HG03521 (cell line): ENCODE measurements around the gene NETO1.
A peak's percentile ranks its signal among the peaks of the same experiment; 100 is the strongest.

ENCODE experiments used
- ATAC-seq: cut with Tn5 transposase; IDR thresholded peaks from one replicate; pipeline ENCODE4 v1.9.1; 2021; ENCODE audit warnings: mild to moderate bottlenecking, moderate library complexity; ENCODE audit not compliant: unreplicated experiment

NETO1 gene

DNA sequence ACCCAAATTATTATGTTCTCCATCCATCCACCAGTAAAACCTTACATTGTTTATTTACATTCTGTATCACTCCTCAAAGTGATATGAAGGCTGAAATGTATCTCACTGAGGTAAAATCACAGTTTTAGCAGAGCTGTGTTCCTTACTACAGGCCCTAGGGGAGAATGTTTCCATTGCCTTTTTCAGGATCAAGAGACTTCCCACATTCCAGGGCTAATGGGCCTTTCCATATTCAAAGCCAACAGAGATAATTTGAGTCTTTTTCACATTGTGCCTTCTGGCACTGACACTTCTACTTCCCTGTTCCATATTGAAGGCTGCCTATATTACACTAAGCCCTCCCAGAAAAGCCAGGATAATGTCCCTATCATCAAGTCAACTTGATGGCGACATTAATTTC is 20.0 kb downstream of the NETO1 start:
- no peak for ATAC-seq

DNA sequence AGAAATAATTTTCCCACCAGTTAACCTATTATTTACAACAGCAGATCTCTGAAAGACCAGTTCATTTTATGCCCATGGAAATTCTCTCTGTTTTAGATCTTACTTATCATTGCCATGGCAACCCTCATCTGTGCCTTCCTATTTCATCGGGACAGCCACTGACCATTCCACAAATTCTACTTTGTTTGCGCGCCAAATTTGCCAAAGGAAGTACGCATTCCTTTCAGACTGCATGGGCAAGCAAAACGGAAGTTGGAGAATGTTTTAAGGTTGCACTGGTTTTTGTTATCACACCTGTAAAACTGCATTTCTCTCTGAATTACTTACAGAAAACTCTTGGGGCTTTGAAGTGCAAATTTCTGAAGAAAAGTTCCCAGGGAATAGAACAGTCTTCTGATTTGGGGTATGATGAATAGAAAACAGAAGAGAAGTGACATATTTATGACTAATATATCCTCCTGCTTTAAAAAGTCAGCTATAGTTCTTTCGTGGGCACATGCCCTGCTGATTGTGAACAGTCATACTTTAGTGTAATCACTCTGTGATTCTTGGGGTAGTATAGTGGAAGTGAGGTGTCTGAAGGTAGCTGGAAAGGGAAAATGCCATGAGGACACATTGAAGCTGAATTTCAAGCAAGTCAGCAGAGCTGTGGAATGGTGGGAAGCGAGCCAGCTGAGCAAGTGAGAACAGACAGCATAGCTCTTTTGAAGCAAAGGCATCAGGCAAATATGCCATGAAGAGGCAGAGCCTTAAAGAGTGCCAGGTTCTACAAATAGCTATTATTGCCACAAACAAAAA is 20.9 kb downstream of the NETO1 start:
- ATAC-seq, result no peak

DNA sequence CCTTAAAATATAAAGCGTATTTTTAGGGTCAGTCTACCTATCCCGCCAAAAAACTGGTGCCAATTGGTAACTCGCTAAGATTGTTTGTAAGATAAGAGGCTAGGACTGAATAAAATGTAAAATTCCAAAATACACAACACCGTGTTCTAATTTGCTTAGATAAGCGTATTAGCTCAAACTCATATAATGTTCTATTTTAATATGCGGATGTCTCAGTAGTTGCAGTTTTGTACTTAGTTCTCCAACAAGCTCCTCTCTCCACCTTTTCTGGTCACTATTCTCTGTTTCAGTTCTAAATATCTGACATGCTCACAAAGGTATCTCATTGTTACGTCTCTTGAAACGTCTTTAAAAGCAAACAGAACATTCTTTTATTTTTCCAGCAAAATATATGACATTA is 24.0 kb downstream of the NETO1 start:
- ATAC-seq, result no peak

- ATAC-seq, result no peak
Observed at GRCh38 chr18:72840109-72840508, 27.7 kb downstream of the NETO1 start.

DNA sequence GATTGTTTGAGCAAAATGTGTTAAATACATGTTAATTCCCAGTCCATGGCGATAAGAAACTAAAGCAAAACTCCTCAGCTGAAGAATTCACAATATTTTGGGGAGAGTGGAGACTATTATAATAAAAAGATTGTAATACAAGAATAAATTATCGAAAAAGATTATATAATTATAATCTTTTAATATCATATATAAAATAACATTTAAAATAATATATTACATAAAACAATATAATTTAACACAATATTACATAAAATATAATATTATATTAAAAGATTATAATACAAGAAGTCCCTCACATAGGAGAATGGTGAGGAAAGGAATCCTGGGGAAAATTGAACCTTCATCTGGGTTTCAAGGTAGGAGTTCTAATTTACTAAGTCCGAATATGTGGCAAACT is 33.1 kb downstream of the NETO1 start:
- ATAC-seq, result no peak

DNA sequence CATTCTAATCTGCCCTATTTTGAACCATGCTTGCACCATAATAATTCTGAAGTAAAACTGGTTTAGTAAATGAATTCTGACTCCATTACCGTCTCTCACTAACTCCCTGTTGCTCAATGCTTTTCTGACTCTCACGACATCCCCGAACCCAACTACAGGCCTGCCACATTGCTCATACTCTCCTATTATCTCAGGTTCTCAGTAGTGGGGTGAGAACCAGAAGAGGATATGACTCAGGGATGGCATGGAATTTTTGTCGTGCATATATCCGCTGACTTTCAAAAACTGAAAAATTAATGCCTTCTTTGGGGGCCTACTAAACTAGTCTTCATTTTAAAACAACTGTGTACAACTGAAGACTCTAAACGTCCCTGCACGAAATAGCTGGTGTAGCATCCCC is 34.3 kb downstream of the NETO1 start:
- ATAC-seq, result no peak

GRCh38 chr18:72830109-72830508 is 37.7 kb downstream of the NETO1 start:
- no peak for ATAC-seq

DNA sequence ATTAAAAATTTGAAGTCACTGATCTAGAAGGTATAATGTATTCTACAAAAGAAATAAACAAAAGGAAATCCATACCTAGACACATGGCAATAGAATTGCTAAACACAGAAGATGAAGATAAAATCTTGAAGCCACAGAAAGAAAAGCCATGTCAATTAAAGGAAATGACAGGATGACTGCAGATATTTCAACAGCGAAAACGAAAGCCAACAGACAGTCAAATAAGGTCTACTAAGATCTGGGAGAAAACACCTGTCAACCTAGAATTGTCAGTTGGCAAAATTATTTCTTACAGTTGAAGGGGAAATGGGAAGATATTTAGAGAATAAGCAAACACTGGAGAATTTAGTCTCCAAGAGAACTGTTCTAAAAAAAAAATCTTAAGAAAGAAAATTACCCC is 39.2 kb downstream of the NETO1 start:
- no peak for ATAC-seq

GRCh38 chr18:72826736-72827135 is 41.1 kb downstream of the NETO1 start:
- ATAC-seq, result no peak

DNA sequence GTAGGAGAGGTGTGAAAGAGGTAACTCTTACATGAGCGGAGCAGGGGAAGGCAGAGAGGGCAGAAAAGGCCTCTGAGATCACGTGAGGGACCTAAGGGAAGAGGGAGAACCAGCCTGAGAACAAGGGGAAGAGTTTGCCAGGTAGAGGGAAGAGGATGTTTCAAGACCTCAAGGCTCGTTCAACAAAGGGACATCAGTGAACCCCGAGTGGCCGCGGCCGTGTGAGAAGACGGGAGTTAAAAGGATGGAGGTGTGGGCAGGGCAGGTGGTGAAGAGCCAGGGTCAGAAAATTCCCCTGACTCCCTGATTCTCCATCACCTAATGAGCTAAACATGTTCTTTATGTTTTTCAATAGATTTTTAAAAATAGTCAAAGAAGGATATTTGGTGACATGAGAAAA is 44.4 kb downstream of the NETO1 start:
- ATAC-seq, result no peak

DNA sequence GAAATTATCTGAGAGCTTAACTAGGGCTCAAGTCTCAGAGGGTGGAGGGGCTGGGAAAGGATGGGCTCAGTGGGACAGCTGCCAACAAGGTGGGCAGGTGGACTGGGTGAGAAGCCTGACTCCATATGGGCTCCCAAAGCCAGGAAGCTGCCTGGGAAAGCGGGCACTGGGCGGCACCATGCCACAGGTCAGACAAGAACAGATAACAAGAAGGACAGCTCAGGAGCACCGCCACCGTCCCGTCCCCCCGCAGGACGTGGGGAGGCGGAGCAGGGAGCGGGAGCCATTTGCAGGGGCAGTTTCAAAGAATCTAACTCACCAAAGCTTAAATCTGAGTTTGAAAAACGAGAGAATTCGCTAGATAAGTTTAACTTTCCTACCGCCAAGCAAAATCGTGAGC is 45.6 kb downstream of the NETO1 start:
- ATAC-seq, result no peak

- ATAC-seq, result no peak
Observed at GRCh38 chr18:72820571-72820970, 47.2 kb downstream of the NETO1 start.

- no peak for ATAC-seq
Observed at GRCh38 chr18:72819050-72819449, 48.7 kb downstream of the NETO1 start.

GRCh38 chr18:72811047-72811446 is 56.7 kb downstream of the NETO1 start:
- no peak for ATAC-seq

- ATAC-seq, result no peak
Observed at GRCh38 chr18:72808680-72809079, 59.1 kb downstream of the NETO1 start.

DNA sequence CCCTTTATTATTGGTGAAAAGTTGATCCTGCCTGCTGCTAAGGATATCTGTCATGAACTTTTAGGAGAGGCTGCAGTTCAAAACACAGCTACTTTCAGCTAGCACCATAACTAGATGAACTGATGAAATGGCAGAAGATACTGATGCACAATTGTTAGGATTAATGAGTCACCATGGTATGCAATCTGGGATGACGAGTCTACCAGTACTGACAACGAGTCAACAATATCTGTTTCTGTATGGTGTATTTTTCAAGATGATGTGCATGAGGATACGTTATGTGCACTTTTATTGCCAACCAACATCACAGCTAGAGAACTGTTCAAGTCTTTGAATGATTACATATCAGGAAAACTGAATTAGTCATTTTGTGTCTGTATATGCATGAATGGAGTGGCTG is 68.7 kb downstream of the NETO1 start:
- ATAC-seq, result no peak

GRCh38 chr18:72783530-72783929 is 84.3 kb downstream of the NETO1 start:
- no peak for ATAC-seq

- ATAC-seq, result no peak
Observed at GRCh38 chr18:72774914-72775313, 92.9 kb downstream of the NETO1 start.

- no peak for ATAC-seq
Observed at GRCh38 chr18:72772916-72773315, 94.9 kb downstream of the NETO1 start.

DNA sequence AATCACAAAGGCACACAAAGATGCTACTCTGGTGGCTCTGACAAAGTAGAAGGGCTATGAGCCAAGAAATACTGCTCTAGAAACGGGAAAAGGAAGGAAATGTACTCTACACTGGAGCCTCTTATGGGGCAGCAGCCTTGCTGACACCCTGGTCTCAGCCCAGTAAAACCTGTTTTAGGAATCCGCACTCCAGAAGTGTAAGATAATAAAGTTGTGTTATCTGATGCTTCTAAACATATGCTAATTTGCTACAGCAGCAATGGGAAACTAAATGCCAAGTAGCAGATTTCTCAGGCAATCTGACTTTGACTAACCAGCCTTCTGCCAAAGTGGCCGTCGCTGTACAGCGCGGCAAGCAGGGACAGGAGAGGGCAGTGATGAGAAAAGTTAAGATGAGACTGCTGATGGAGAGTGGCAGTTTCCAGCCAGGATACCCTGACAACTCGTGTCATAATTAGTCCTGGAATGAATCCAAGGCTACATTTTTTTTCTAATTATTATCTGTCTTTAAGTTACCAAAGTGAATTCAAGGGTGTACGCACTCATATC is 99.0 kb downstream of the NETO1 start:
- no peak for ATAC-seq

- peak; percentile 70 for ATAC-seq
Observed at GRCh38 chr18:72762515-72763122, 105.2 kb downstream of the NETO1 start.

- no peak for ATAC-seq
Observed at GRCh38 chr18:72752220-72752619, 115.6 kb downstream of the NETO1 start.
